Suppressor macrophage treated with lipopolysaccharide for 1 hour (primary cell): ENCODE results near the gene UBE2O.
"Not testable (repeated sequence)": the region's sequence is repeated elsewhere in the genome, so short reads cannot be mapped to it uniquely, and the experiment has no call there.

Experiments used
- DNase-seq, 3 donors: peaks; one replicate each; pipeline ENCODE4 v3.0.0-alpha.2; 2020 to 2022

UBE2O gene

GRCh38 chr17:76367642-76368041 lies 85.3 kb downstream of the UBE2O start:
- DNase-seq: no peak

- DNase-seq: no peak
Observed at GRCh38 chr17:76366247-76366646, 86.7 kb downstream of the UBE2O start.

- peak in 2 of 3 donors; percentile 37 to 46 for DNase-seq
Observed at GRCh38 chr17:76365256-76365903, 87.6 kb downstream of the UBE2O start.

GRCh38 chr17:76363107-76363842 lies 89.7 kb downstream of the UBE2O start:
- DNase-seq: no peak

- no peak for DNase-seq
Observed at GRCh38 chr17:76360461-76360860, 92.5 kb downstream of the UBE2O start.

- DNase-seq: not testable (repeated sequence)
Observed at GRCh38 chr17:76359776-76360175, 93.2 kb downstream of the UBE2O start.

GRCh38 chr17:76359375-76359774 lies 93.6 kb downstream of the UBE2O start:
- no peak for DNase-seq

- no peak for DNase-seq
Observed at GRCh38 chr17:76357597-76358158, 95.3 kb downstream of the UBE2O start.

GRCh38 chr17:76356803-76357456 lies 96.0 kb downstream of the UBE2O start:
- no peak for DNase-seq

GRCh38 chr17:76354747-76355310 lies 98.1 kb downstream of the UBE2O start:
- DNase-seq: no peak

GRCh38 chr17:76354317-76354729 lies 98.6 kb downstream of the UBE2O start:
- DNase-seq: no peak

GRCh38 chr17:76353599-76354316 lies 99.2 kb downstream of the UBE2O start, which contains the start of gene PRPSAP1:
PRPSAP1 (minus strand) TSS chr17:76353916; CDS start chr17:76353703, 213 bp downstream.
- peak; percentile 94 to 97 (median 96) for DNase-seq

GRCh38 chr17:76353004-76353598 lies 99.9 kb downstream of the UBE2O start:
- DNase-seq: peak; percentile 54 to 84 (median 59)

GRCh38 chr17:76351526-76352071 lies 101.4 kb downstream of the UBE2O start:
- no peak for DNase-seq

- DNase-seq: no peak
Observed at GRCh38 chr17:76350463-76350862, 102.5 kb downstream of the UBE2O start.

- DNase-seq: not testable (repeated sequence)
Observed at GRCh38 chr17:76346936-76347335, 106.0 kb downstream of the UBE2O start.

- DNase-seq: no peak
Observed at GRCh38 chr17:76345377-76345974, 107.5 kb downstream of the UBE2O start.

GRCh38 chr17:76343106-76343505 lies 109.8 kb downstream of the UBE2O start:
- DNase-seq: no peak

GRCh38 chr17:76341301-76341700 lies 111.7 kb downstream of the UBE2O start:
- DNase-seq: no peak
